ENCODE measurements around the gene TXNRD3. TPM values are rescaled to one million over a fixed set of nuclear protein-coding genes. Genes with fewer than 3 reads are reported as not detected.
A peak's percentile ranks its signal among the peaks of the same experiment; 100 is the strongest.

TXNRD3 gene
- total RNA-seq, 2 donors from 2014 or later: 1.9 to 2.9 TPM

GRCh38 chr3:126665959-126666657 lies 11.2 kb upstream of the TXNRD3 start:
- Mint-ChIP-seq H3K4me1 (ENCODE audit: low read depth) (peaks cover under 1% of the 10 kb centered on the region), H3K27me3 (ENCODE audit: low read depth) (no peaks in the 10 kb centered on the region), H3K27ac (no peak overlapping the region), H3K9me3 (peaks cover 0 to 2% of the 10 kb centered on the region in 2 donors), H3K36me3 (ENCODE audit: insufficient read depth in 2 of 2) (peaks cover 2 to 3% of the 10 kb centered on the region in 2 donors), H3K4me3 (no peak overlapping the region)
- DNase-seq (no peak), ATAC-seq (replicated peaks in 1 of 2) (no peak)

GRCh38 chr3:126665221-126665936 lies 10.5 kb upstream of the TXNRD3 start:
- no peak for ATAC-seq (replicated peaks in 1 of 2)

GRCh38 chr3:126664591-126665214 lies 9.8 kb upstream of the TXNRD3 start:
- Mint-ChIP-seq H3K27me3 (ENCODE audit: low read depth) (no peaks in the 10 kb centered on the region), H3K4me3 (no peak overlapping the region), H3K4me1 (ENCODE audit: low read depth) (no peaks in the 10 kb centered on the region), H3K27ac (no peak overlapping the region), H3K9me3 (peaks cover 0 to 1% of the 10 kb centered on the region in 2 donors), H3K36me3 (ENCODE audit: insufficient read depth in 2 of 2) (peaks cover 0 to 1% of the 10 kb centered on the region in 2 donors)
- no peak for DNase-seq
- ATAC-seq (replicated peaks in 1 of 2): no peak

More at GRCh38 chr3:126665221-126665936, 10.5 kb upstream of the TXNRD3 start:
- Mint-ChIP-seq H3K27ac (no peak overlapping the region), H3K4me1 (ENCODE audit: low read depth) (no peaks in the 10 kb centered on the region), H3K27me3 (ENCODE audit: low read depth) (no peaks in the 10 kb centered on the region), H3K9me3 (peaks cover 0 to 2% of the 10 kb centered on the region in 2 donors), H3K4me3 (no peak overlapping the region), H3K36me3 (ENCODE audit: insufficient read depth in 2 of 2) (peaks cover 0 to 1% of the 10 kb centered on the region in 2 donors)
- no peak for DNase-seq

GRCh38 chr3:126663750-126664149 lies 8.8 kb upstream of the TXNRD3 start:
- Mint-ChIP-seq H3K27me3 (ENCODE audit: low read depth) (no peaks in the 10 kb centered on the region), H3K9me3 (no peaks in the 10 kb centered on the region), H3K36me3 (ENCODE audit: insufficient read depth in 2 of 2) (no peaks in the 10 kb centered on the region), H3K27ac (no peak overlapping the region), H3K4me3 (no peak overlapping the region), H3K4me1 (ENCODE audit: low read depth) (no peaks in the 10 kb centered on the region)
- no peak for ATAC-seq (replicated peaks in 1 of 2)
- no peak for DNase-seq

GRCh38 chr3:126663257-126663656 lies 8.3 kb upstream of the TXNRD3 start:
- ATAC-seq (replicated peaks in 1 of 2) (no peak), DNase-seq (no peak)
- Mint-ChIP-seq H3K27me3 (ENCODE audit: low read depth) (no peaks in the 10 kb centered on the region), H3K27ac (no peak overlapping the region), H3K36me3 (ENCODE audit: insufficient read depth in 2 of 2) (no peaks in the 10 kb centered on the region), H3K9me3 (no peaks in the 10 kb centered on the region), H3K4me1 (ENCODE audit: low read depth) (no peaks in the 10 kb centered on the region), H3K4me3 (no peak overlapping the region)

GRCh38 chr3:126661532-126662364 lies 6.8 kb upstream of the TXNRD3 start:
- ATAC-seq (replicated peaks in 1 of 2) (no peak), DNase-seq (no peak)
- Mint-ChIP-seq H3K27ac (no peak overlapping the region), H3K36me3 (ENCODE audit: insufficient read depth in 2 of 2) (no peaks in the 10 kb centered on the region), H3K9me3 (no peaks in the 10 kb centered on the region), H3K27me3 (ENCODE audit: low read depth) (no peaks in the 10 kb centered on the region), H3K4me1 (ENCODE audit: low read depth) (no peaks in the 10 kb centered on the region), H3K4me3 (no peak overlapping the region)

GRCh38 chr3:126659915-126660886 lies 5.3 kb upstream of the TXNRD3 start:
- no peaks in the 10 kb centered on the region for H3K4me1 Mint-ChIP-seq (ENCODE audit: low read depth)

GRCh38 chr3:126658584-126658983 lies 3.7 kb upstream of the TXNRD3 start:
- Mint-ChIP-seq H3K36me3 (ENCODE audit: insufficient read depth in 2 of 2) (no peaks in the 10 kb centered on the region), H3K9me3 (no peaks in the 10 kb centered on the region), H3K27me3 (ENCODE audit: low read depth) (no peaks in the 10 kb centered on the region), H3K27ac (no peak overlapping the region), H3K4me3 (no peak overlapping the region), H3K4me1 (ENCODE audit: low read depth) (no peaks in the 10 kb centered on the region)
- ATAC-seq (replicated peaks in 1 of 2): no peak
- DNase-seq: no peak

More at GRCh38 chr3:126659915-126660886, 5.3 kb upstream of the TXNRD3 start:
- Mint-ChIP-seq H3K36me3 (ENCODE audit: insufficient read depth in 2 of 2) (no peaks in the 10 kb centered on the region), H3K9me3 (no peaks in the 10 kb centered on the region), H3K4me3 (no peak overlapping the region), H3K27ac (no peak overlapping the region), H3K27me3 (ENCODE audit: low read depth) (no peaks in the 10 kb centered on the region)
- no peak for DNase-seq
- ATAC-seq (replicated peaks in 1 of 2): no peak

GRCh38 chr3:126657901-126658300 lies 3.0 kb upstream of the TXNRD3 start:
- no peak overlapping the region for H3K27ac Mint-ChIP-seq
- H3K4me3 Mint-ChIP-seq: no peak overlapping the region
- H3K36me3 Mint-ChIP-seq (ENCODE audit: insufficient read depth in 2 of 2): no peaks in the 10 kb centered on the region
- DNase-seq (no peak), ATAC-seq (replicated peaks in 1 of 2) (no peak)
- no peaks in the 10 kb centered on the region for H3K4me1 Mint-ChIP-seq (ENCODE audit: low read depth)
- no peaks in the 10 kb centered on the region for H3K9me3 Mint-ChIP-seq
- H3K27me3 Mint-ChIP-seq (ENCODE audit: low read depth): no peaks in the 10 kb centered on the region

- ATAC-seq (replicated peaks in 1 of 2) (no peak), DNase-seq (no peak)
- Mint-ChIP-seq H3K4me3 (no peak overlapping the region), H3K9me3 (no peaks in the 10 kb centered on the region), H3K36me3 (ENCODE audit: insufficient read depth in 2 of 2) (no peaks in the 10 kb centered on the region), H3K27me3 (ENCODE audit: low read depth) (no peaks in the 10 kb centered on the region), H3K27ac (no peak overlapping the region), H3K4me1 (ENCODE audit: low read depth) (no peaks in the 10 kb centered on the region)
These were observed 1.6 kb upstream of the TXNRD3 start for GRCh38 chr3:126656371-126657134.

- H3K27me3 Mint-ChIP-seq (ENCODE audit: low read depth): no peaks in the 10 kb centered on the region
- H3K4me1 Mint-ChIP-seq (ENCODE audit: low read depth): no peaks in the 10 kb centered on the region
- no peaks in the 10 kb centered on the region for H3K9me3 Mint-ChIP-seq
- no peak overlapping the region for H3K27ac Mint-ChIP-seq
- DNase-seq (no peak), ATAC-seq (replicated peaks in 1 of 2) (no peak)
- H3K4me3 Mint-ChIP-seq: peak overlapping the region; percentile 84 to 87
- no peaks in the 10 kb centered on the region for H3K36me3 Mint-ChIP-seq (ENCODE audit: insufficient read depth in 2 of 2)
These were observed 963 bp upstream of the TXNRD3 start for GRCh38 chr3:126655887-126656286.

Data from activated T-cell treated with anti-CD3 and anti-CD28 coated beads, Interleukin-2, amount 50 U/mL, for 72 hours (primary cell).